HG03066 (cell line): ENCODE measurements around the gene SENP2.

Experiments used
- ATAC-seq: cut with Tn5 transposase; IDR thresholded peaks from one replicate; pipeline ENCODE4 v1.9.1; 2021; ENCODE audit warnings: low read depth; ENCODE audit not compliant: unreplicated experiment

The SENP2 gene

DNA sequence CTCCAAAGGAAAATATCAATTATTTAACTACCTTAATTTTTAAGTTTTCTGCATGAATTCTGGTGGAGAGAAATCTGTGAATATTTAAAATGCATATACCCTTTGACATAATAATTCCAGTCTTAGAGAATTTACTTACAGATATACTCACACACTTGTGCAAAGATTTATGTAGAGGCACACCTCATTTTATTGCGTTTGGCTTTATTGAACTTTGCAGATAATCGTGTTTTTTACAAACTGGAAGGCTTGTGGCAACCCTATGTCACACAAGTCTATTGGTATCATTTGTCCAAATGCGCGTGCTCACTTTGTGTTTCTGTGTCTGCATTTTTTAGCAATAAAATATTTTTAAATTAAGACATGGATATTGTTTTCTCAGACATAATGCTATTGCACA lies 81.5 kb downstream of the SENP2 start:
- ATAC-seq: no peak

- no peak for ATAC-seq
Measured at GRCh38 chr3:185677146-185677829, 91.2 kb downstream of the SENP2 start.

DNA sequence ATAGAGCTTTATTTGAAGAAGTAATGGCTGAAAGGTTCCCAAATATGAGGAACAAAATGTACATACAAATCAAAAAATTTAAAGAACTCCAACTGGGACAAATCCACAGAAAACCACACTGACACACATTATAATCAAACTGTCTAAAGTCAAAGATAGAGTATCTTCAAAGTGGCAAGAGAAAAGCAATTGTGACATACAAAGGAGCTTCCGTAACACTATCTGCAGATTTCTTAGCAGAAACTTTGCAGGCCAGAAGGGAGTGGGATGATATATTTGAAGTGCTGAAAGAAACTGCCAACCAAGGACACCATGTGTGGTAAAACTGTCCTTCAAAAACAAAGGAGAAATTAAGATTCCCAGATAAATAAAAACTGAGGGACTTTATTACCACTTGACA lies 91.9 kb downstream of the SENP2 start:
- ATAC-seq: no peak

GRCh38 chr3:185680231-185680630 lies 94.1 kb downstream of the SENP2 start:
- ATAC-seq: no peak
